Stimulated activated CD4-positive, alpha-beta T cell treated with anti-CD3 and anti-CD28 coated beads, TNF-alpha, amount 100 ng/mL, for 24 hours (primary cell): ENCODE results near the gene PSMA7.
A peak's percentile ranks its signal among the peaks of the same experiment; 100 is the strongest.
"Not testable (repeated sequence)": the region's sequence is repeated elsewhere in the genome, so short reads cannot be mapped to it uniquely, and the experiment has no call there.

Experiments used
- DNase-seq, 3 experiments: peaks; one replicate each; pipeline ENCODE4 v3.0.0-alpha.2; 2020; ENCODE audit warnings: low read depth in 3 of 3

The PSMA7 gene

GRCh38 chr20:62119591-62120364 lies 23.4 kb downstream of the PSMA7 start:
- DNase-seq = no peak

- no peak for DNase-seq
These were observed 24.1 kb downstream of the PSMA7 start for GRCh38 chr20:62119115-62119514.

GRCh38 chr20:62118113-62119043 lies 24.8 kb downstream of the PSMA7 start:
- no peak for DNase-seq

GRCh38 chr20:62117658-62118057 lies 25.5 kb downstream of the PSMA7 start:
- DNase-seq = peak in 1 of 3 experiments; percentile 38

- DNase-seq = no peak
These were observed 25.9 kb downstream of the PSMA7 start for GRCh38 chr20:62117362-62117646.

GRCh38 chr20:62116558-62117361 lies 26.4 kb downstream of the PSMA7 start:
- DNase-seq = no peak

- not testable (repeated sequence) for DNase-seq
These were observed 27.3 kb downstream of the PSMA7 start for GRCh38 chr20:62115800-62116407.

DNA sequence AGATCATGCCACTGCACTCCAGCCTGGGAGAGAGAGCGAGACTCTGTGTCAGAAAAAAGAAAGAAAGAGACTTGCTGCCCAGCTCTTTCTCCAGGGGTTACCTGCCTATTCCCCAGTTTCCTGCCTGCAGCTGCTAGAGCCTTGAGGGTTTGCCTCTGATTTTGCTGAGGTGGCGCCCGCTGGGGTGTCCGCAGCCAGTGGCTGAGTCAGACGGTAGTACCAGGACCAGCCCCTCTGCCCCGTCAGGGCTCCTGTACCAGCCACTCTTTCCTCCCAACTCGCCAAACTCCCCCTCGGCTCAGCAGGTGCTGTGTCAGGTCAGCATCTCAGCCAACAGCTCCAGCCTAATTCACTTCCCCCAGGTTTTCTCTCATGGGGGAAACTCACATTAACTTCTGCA lies 28.3 kb downstream of the PSMA7 start:
- DNase-seq = no peak

DNA sequence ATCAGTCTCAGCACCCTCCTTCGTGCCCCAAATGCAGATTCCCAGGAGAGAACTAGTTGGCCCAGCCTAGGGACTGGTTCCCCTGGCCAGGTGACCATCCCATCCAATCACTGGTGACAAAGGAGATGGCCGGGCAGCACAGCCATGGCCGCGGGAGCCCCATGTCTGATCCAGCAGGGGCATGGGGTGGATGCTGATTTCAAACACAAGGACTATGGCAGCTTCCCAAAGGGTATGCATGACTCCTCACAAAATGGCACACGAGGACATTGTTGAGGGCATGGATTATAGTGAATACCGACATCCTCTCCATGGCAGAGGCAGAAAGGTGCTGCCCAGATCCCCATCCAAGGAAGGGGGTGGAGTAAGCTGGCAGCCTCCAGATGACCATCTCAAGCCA lies 30.8 kb downstream of the PSMA7 start:
- no peak for DNase-seq

DNA sequence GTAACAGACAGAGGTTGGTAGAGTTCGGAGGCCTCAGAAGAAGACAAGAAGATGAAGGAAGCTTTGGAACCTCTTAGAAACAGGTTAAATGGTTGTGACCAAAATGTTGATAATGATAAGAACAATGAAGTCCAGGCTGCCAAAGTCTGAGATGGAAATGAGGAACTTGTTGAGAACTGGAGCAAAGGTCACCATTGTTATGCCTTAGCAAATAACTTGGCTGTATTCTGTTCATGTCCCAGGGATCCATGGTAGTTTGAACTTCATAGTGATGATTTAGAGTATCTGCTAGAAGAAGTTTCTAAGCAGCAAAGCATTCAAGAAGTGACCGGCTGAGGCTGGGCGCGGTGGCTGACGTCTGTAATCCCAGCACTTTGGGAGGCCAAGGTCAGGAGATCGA lies 32.0 kb downstream of the PSMA7 start:
- DNase-seq = no peak

GRCh38 chr20:62105592-62105991 lies 37.6 kb downstream of the PSMA7 start:
- no peak for DNase-seq

GRCh38 chr20:62104791-62105345 lies 38.3 kb downstream of the PSMA7 start:
- no peak for DNase-seq

- DNase-seq = no peak
These were observed 38.9 kb downstream of the PSMA7 start for GRCh38 chr20:62104234-62104789.

- DNase-seq = no peak
These were observed 39.5 kb downstream of the PSMA7 start for GRCh38 chr20:62103508-62104233.

- no peak for DNase-seq
These were observed 42.1 kb downstream of the PSMA7 start for GRCh38 chr20:62101078-62101477.

GRCh38 chr20:62097881-62098407 lies 45.2 kb downstream of the PSMA7 start:
- DNase-seq = no peak

- DNase-seq = no peak
These were observed 46.5 kb downstream of the PSMA7 start for GRCh38 chr20:62096421-62097380.

- DNase-seq = no peak
These were observed 53.8 kb downstream of the PSMA7 start for GRCh38 chr20:62089393-62089792.
